HG03066 (cell line): ENCODE data around the gene SAMD8.
"Not testable (repeated sequence)": the region's sequence is repeated elsewhere in the genome, so short reads cannot be mapped to it uniquely, and the experiment has no call there.

ENCODE experiments used
- ATAC-seq: cut with Tn5 transposase; IDR thresholded peaks from one replicate; pipeline ENCODE4 v1.9.1; 2021; ENCODE audit warnings: low read depth; ENCODE audit not compliant: unreplicated experiment

SAMD8 gene

GRCh38 chr10:75105576-75106197 lies 5.8 kb upstream of the SAMD8 start:
- no peak for ATAC-seq

- no peak for ATAC-seq
These were observed 5.2 kb upstream of the SAMD8 start for GRCh38 chr10:75106242-75106641.

- ATAC-seq = not testable (repeated sequence)
These were observed 4.6 kb upstream of the SAMD8 start for GRCh38 chr10:75106891-75107290.

GRCh38 chr10:75107756-75108683 lies 3.4 kb upstream of the SAMD8 start:
- ATAC-seq = no peak

- ATAC-seq = no peak
These were observed 2.6 kb upstream of the SAMD8 start for GRCh38 chr10:75108684-75109458.

GRCh38 chr10:75109459-75109778 lies 2.0 kb upstream of the SAMD8 start:
- no peak for ATAC-seq

- no peak for ATAC-seq
These were observed 1.3 kb upstream of the SAMD8 start for GRCh38 chr10:75110006-75110632.

- ATAC-seq = peak; percentile 27
These were observed 637 bp downstream of the SAMD8 start for GRCh38 chr10:75111907-75112679.

- no peak for ATAC-seq
These were observed 3.7 kb downstream of the SAMD8 start for GRCh38 chr10:75115137-75115536.

GRCh38 chr10:75116941-75117775 lies 5.7 kb downstream of the SAMD8 start:
- ATAC-seq = not testable (repeated sequence)

- no peak for ATAC-seq
These were observed 6.5 kb downstream of the SAMD8 start for GRCh38 chr10:75117995-75118394.

GRCh38 chr10:75119444-75120066 lies 8.1 kb downstream of the SAMD8 start:
- not testable (repeated sequence) for ATAC-seq

GRCh38 chr10:75121322-75121721 lies 9.9 kb downstream of the SAMD8 start:
- ATAC-seq = no peak

- no peak for ATAC-seq
These were observed 11.0 kb downstream of the SAMD8 start for GRCh38 chr10:75122505-75122904.

- ATAC-seq = no peak
These were observed 11.7 kb downstream of the SAMD8 start for GRCh38 chr10:75123088-75123682.

- no peak for ATAC-seq
These were observed 14.8 kb downstream of the SAMD8 start for GRCh38 chr10:75126277-75126676.

GRCh38 chr10:75127471-75127870 lies 16.0 kb downstream of the SAMD8 start:
- no peak for ATAC-seq

- ATAC-seq = not testable (repeated sequence)
These were observed 17.5 kb downstream of the SAMD8 start for GRCh38 chr10:75128985-75129384.
